IMR-90 (cell line): ENCODE results near the gene VSIG10L.

Source experiments
- BHLHE40 ChIP-seq: fragments of 150-350 bp; IDR thresholded peaks from 2 replicates; pipeline ENCODE4 v1.6.1; 2016; ENCODE audit warnings: mild to moderate bottlenecking, low read depth, low read length
- CTCF ChIP-seq: conservative IDR thresholded peaks from 2 replicates; pipeline ENCODE4 v1.5.1; 2012; ENCODE audit warnings: mild to moderate bottlenecking, low read depth, low read length, improper control_type of control experiment
- POLR2A ChIP-seq: IDR thresholded peaks from 2 replicates; pipeline ENCODE4 v1.6.1; 2012; ENCODE audit warnings: mild to moderate bottlenecking, low read depth, low read length
- RFX5 ChIP-seq: IDR thresholded peaks from 2 replicates; pipeline ENCODE4 v1.8.0; 2012; ENCODE audit warnings: low read depth, mild to moderate bottlenecking, low read length, moderate library complexity
- SMC3 ChIP-seq: fragments of 150-350 bp; IDR thresholded peaks from 2 replicates; pipeline ENCODE4 v1.6.1; 2016; ENCODE audit warnings: low read depth, mild to moderate bottlenecking, antibody characterized with exemption, low read length, moderate library complexity

GRCh38 chr19:51371186-51371690, 29.3 kb upstream of the VSIG10L start:
- TF ChIP-seq CTCF = no peak
- no peak for TF ChIP-seq POLR2A
- TF ChIP-seq BHLHE40 = no peak
- TF ChIP-seq RFX5 = no peak
- no peak for TF ChIP-seq SMC3
